Endothelial cell of umbilical vein (primary cell): ENCODE results near the gene TENM4.

ENCODE experiments used
- EZH2 ChIP-seq: IDR thresholded peaks from 2 replicates; pipeline ENCODE4 v1.6.1; 2012; ENCODE audit warnings: borderline replicate concordance, low read depth, mild to moderate bottlenecking, moderate library complexity, low read length, inconsistent platforms; ENCODE audit not compliant: severe bottlenecking
- GATA2 ChIP-seq: IDR thresholded peaks from 2 replicates; pipeline ENCODE4 v1.7.0; 2011; ENCODE audit warnings: low read depth, mild to moderate bottlenecking, moderate library complexity, mixed read lengths, low read length; ENCODE audit not compliant: insufficient read length, insufficient read depth
- JUN ChIP-seq: IDR thresholded peaks from 2 replicates; pipeline ENCODE4 v1.6.1; 2011; ENCODE audit warnings: borderline replicate concordance, low read depth; ENCODE audit not compliant: insufficient read length, insufficient read depth
- MYC ChIP-seq: IDR thresholded peaks from one replicate; pipeline ENCODE4 v1.6.1; 2011; ENCODE audit warnings: mild to moderate bottlenecking, low read depth, low read length
- POLR2A ChIP-seq: IDR thresholded peaks from 2 replicates; pipeline ENCODE4 v1.6.1; 2012; ENCODE audit warnings: low read depth, mild to moderate bottlenecking, control low read depth, low read length
- TF ChIP-seq, protein P1 (sequence below), 2 donors: IDR thresholded peaks; 1 replicate in 1 of 2; 2 replicates in 1 of 2; pipeline ENCODE4 v1.5.1; 2011; ENCODE audit warnings: low read length in 2 of 2, mild to moderate bottlenecking in 2 of 2, moderate library complexity in 2 of 2, control low read depth in 1 of 2, inconsistent platforms in 1 of 2, low read depth in 1 of 2; ENCODE audit not compliant: insufficient read depth in 1 of 2; ENCODE audit errors: extremely low read depth in 1 of 2
- TF ChIP-seq, protein P2 (sequence below): IDR thresholded peaks from 2 replicates; pipeline ENCODE4 v1.6.1; 2011; ENCODE audit not compliant: insufficient read depth, insufficient read length

DNA sequence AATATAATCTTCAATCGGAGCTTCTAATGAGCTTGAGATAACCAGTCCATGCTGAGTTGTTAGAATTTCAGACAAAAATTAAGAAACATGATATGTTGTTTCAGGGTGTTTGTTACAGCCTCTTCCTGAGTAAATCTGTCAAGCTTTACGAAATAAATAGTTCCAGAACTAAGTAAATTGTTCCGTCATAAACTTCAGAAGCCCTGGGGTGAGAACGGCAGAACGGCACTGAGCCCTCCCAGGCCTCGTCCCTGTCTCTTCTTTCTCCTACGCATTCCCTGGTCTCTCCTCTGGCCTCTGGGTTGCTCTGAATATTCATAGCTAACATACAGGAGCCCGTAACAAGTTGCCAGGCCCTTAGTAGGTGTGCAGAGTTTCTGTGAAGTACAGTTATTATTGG lies 475.4 kb downstream of the TENM4 start:
- TF ChIP-seq JUN (no peak), POLR2A (no peak), EZH2 (no peak), MYC (no peak), GATA2 (no peak)
- TF ChIP-seq, protein P1, sequence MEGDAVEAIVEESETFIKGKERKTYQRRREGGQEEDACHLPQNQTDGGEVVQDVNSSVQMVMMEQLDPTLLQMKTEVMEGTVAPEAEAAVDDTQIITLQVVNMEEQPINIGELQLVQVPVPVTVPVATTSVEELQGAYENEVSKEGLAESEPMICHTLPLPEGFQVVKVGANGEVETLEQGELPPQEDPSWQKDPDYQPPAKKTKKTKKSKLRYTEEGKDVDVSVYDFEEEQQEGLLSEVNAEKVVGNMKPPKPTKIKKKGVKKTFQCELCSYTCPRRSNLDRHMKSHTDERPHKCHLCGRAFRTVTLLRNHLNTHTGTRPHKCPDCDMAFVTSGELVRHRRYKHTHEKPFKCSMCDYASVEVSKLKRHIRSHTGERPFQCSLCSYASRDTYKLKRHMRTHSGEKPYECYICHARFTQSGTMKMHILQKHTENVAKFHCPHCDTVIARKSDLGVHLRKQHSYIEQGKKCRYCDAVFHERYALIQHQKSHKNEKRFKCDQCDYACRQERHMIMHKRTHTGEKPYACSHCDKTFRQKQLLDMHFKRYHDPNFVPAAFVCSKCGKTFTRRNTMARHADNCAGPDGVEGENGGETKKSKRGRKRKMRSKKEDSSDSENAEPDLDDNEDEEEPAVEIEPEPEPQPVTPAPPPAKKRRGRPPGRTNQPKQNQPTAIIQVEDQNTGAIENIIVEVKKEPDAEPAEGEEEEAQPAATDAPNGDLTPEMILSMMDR (IDR thresholded peaks at IDR 0.05; ENCODE audit: extremely low read depth in 1 of 2, insufficient read depth in 1 of 2, low read depth in 1 of 2, low read length in 2 of 2) = no peak
- TF ChIP-seq, protein P2, sequence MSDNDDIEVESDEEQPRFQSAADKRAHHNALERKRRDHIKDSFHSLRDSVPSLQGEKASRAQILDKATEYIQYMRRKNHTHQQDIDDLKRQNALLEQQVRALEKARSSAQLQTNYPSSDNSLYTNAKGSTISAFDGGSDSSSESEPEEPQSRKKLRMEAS = no peak
